Measurements from ENCODE around the gene CABCOCO1.
A peak's percentile ranks its signal among the peaks of the same experiment; 100 is the strongest.

Gene CABCOCO1

GRCh38 chr10:61746377-61746776 lies 83.6 kb downstream of the CABCOCO1 start:
- no peak for TF ChIP-seq SIN3A (IDR thresholded peaks at IDR 0.05; ENCODE audit: borderline replicate concordance, insufficient read depth, low read length)
- no peak for TF ChIP-seq POLR2AphosphoS5 (IDR thresholded peaks at IDR 0.05; ENCODE audit: low read depth, low read length)
- no peak for TF ChIP-seq FOXP2 (optimal IDR thresholded peaks at IDR 0.05; ENCODE audit: borderline replicate concordance, extremely low read depth, extremely low read length, insufficient read depth)
- no peak for TF ChIP-seq TAF1 (IDR thresholded peaks at IDR 0.05; ENCODE audit: borderline replicate concordance, insufficient read depth, low read length)
- TF ChIP-seq, protein P1, sequence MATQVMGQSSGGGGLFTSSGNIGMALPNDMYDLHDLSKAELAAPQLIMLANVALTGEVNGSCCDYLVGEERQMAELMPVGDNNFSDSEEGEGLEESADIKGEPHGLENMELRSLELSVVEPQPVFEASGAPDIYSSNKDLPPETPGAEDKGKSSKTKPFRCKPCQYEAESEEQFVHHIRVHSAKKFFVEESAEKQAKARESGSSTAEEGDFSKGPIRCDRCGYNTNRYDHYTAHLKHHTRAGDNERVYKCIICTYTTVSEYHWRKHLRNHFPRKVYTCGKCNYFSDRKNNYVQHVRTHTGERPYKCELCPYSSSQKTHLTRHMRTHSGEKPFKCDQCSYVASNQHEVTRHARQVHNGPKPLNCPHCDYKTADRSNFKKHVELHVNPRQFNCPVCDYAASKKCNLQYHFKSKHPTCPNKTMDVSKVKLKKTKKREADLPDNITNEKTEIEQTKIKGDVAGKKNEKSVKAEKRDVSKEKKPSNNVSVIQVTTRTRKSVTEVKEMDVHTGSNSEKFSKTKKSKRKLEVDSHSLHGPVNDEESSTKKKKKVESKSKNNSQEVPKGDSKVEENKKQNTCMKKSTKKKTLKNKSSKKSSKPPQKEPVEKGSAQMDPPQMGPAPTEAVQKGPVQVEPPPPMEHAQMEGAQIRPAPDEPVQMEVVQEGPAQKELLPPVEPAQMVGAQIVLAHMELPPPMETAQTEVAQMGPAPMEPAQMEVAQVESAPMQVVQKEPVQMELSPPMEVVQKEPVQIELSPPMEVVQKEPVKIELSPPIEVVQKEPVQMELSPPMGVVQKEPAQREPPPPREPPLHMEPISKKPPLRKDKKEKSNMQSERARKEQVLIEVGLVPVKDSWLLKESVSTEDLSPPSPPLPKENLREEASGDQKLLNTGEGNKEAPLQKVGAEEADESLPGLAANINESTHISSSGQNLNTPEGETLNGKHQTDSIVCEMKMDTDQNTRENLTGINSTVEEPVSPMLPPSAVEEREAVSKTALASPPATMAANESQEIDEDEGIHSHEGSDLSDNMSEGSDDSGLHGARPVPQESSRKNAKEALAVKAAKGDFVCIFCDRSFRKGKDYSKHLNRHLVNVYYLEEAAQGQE (IDR thresholded peaks at IDR 0.05; ENCODE audit: insufficient read depth in 1 of 2, low read depth in 2 of 2, low read length in 2 of 2) = no peak

GRCh38 chr10:61747307-61747706 lies 84.6 kb downstream of the CABCOCO1 start:
- no peak for TF ChIP-seq POLR2AphosphoS5 (IDR thresholded peaks at IDR 0.05; ENCODE audit: low read depth, low read length)
- TF ChIP-seq FOXP2 (optimal IDR thresholded peaks at IDR 0.05; ENCODE audit: borderline replicate concordance, extremely low read depth, extremely low read length, insufficient read depth) = no peak
- TF ChIP-seq, protein P1 (IDR thresholded peaks at IDR 0.05; ENCODE audit: insufficient read depth in 1 of 2, low read depth in 2 of 2, low read length in 2 of 2) = no peak
- TF ChIP-seq TAF1 (IDR thresholded peaks at IDR 0.05; ENCODE audit: borderline replicate concordance, insufficient read depth, low read length) = no peak
- TF ChIP-seq SIN3A (IDR thresholded peaks at IDR 0.05; ENCODE audit: borderline replicate concordance, insufficient read depth, low read length) = no peak

GRCh38 chr10:61749291-61749690 lies 86.6 kb downstream of the CABCOCO1 start:
- TF ChIP-seq, protein P1 (IDR thresholded peaks at IDR 0.05; ENCODE audit: insufficient read depth in 1 of 2, low read depth in 2 of 2, low read length in 2 of 2) = no peak
- TF ChIP-seq SIN3A (IDR thresholded peaks at IDR 0.05; ENCODE audit: borderline replicate concordance, insufficient read depth, low read length) (no peak), TAF1 (IDR thresholded peaks at IDR 0.05; ENCODE audit: borderline replicate concordance, insufficient read depth, low read length) (no peak), FOXP2 (optimal IDR thresholded peaks at IDR 0.05; ENCODE audit: borderline replicate concordance, extremely low read depth, extremely low read length, insufficient read depth) (no peak), POLR2AphosphoS5 (IDR thresholded peaks at IDR 0.05; ENCODE audit: low read depth, low read length) (no peak)

GRCh38 chr10:61750943-61751471 lies 88.3 kb downstream of the CABCOCO1 start:
- peak; percentile 25 for TF ChIP-seq FOXP2 (optimal IDR thresholded peaks at IDR 0.05; ENCODE audit: borderline replicate concordance, extremely low read depth, extremely low read length, insufficient read depth)
- TF ChIP-seq, protein P1 (IDR thresholded peaks at IDR 0.05; ENCODE audit: insufficient read depth in 1 of 2, low read depth in 2 of 2, low read length in 2 of 2) = no peak
- TF ChIP-seq SIN3A (IDR thresholded peaks at IDR 0.05; ENCODE audit: borderline replicate concordance, insufficient read depth, low read length) = no peak

- TF ChIP-seq FOXP2 (optimal IDR thresholded peaks at IDR 0.05; ENCODE audit: borderline replicate concordance, extremely low read depth, extremely low read length, insufficient read depth) (no peak), POLR2AphosphoS5 (IDR thresholded peaks at IDR 0.05; ENCODE audit: low read depth, low read length) (no peak), TAF1 (IDR thresholded peaks at IDR 0.05; ENCODE audit: borderline replicate concordance, insufficient read depth, low read length) (no peak), SIN3A (IDR thresholded peaks at IDR 0.05; ENCODE audit: borderline replicate concordance, insufficient read depth, low read length) (no peak)
- TF ChIP-seq, protein P1 (IDR thresholded peaks at IDR 0.05; ENCODE audit: insufficient read depth in 1 of 2, low read depth in 2 of 2, low read length in 2 of 2) = no peak
These were observed 88.9 kb downstream of the CABCOCO1 start for GRCh38 chr10:61751599-61751998.

All from PFSK-1 (cell line).